H1 (cell line): ENCODE measurements around the gene SEMA5B. TPM values are rescaled to one million over a fixed set of nuclear protein-coding genes. Genes with fewer than 3 reads are reported as not detected.

Source experiments
- CTCF ChIA-PET: fragments of 300-600 bp; sonication (Branson Sonifier 250); formaldehyde crosslinking; loops from one replicate; lab custom pipeline; 2021; ENCODE audit not compliant: partially characterized antibody; lab: Charles Lee
- POLR2A ChIA-PET: fragments of 300-600 bp; sonication (Branson Sonifier 250); formaldehyde crosslinking; loops from one replicate; lab custom pipeline; 2021; ENCODE audit warnings: inconsistent platforms; ENCODE audit not compliant: partially characterized antibody; lab: Charles Lee
- DNase-seq, 2 experiments: peaks; one replicate each; pipeline versions ENCODE4 v3.0.0 to v3.0.0-alpha.2; 2010 to 2022; ENCODE audit warnings: low spot score in 2 of 2, low read depth in 1 of 2, mixed read lengths in 1 of 2
- FAIRE-seq: peaks from 2 replicates; lab custom pipeline; 2011; peaks lifted over from hg19 to GRCh38; lab: Jason Lieb, UNC
- H2AFZ ChIP-seq: 2 replicates; pipeline ENCODE4 v1.8.1; 2012; ENCODE audit warnings: low read length, inconsistent platforms
- H2AK5ac ChIP-seq: 2 replicates; pipeline ENCODE4 v1.6.1; 2013; ENCODE audit warnings: low read depth, low read length
- H2BK120ac ChIP-seq: replicated peaks from 2 replicates; pipeline ENCODE3; 2013; ENCODE audit warnings: low read depth, low read length, inconsistent platforms
- H2BK12ac ChIP-seq: 2 replicates; pipeline ENCODE4 v1.6.1; 2013; ENCODE audit warnings: low read depth, low read length
- H2BK15ac ChIP-seq: 2 replicates; pipeline ENCODE4 v1.6.1; 2013; ENCODE audit warnings: low read length
- H2BK20ac ChIP-seq: 2 replicates; pipeline ENCODE4 v1.6.1; 2013; ENCODE audit warnings: low read length
- H2BK5ac ChIP-seq: 2 replicates; pipeline ENCODE4 v1.6.1; 2013; ENCODE audit warnings: low read depth, low read length
- H3K14ac ChIP-seq: 2 replicates; pipeline ENCODE4 v1.6.1; 2013; ENCODE audit warnings: inconsistent platforms; ENCODE audit not compliant: insufficient read length
- H3K18ac ChIP-seq: 2 replicates; pipeline ENCODE4 v1.6.1; 2013; ENCODE audit warnings: low read length; ENCODE audit errors: extremely low read depth
- H3K23ac ChIP-seq: 2 replicates; pipeline ENCODE4 v1.6.1; 2013; ENCODE audit warnings: inconsistent platforms; ENCODE audit not compliant: insufficient read length
- H3K23me2 ChIP-seq: 2 replicates; pipeline ENCODE4 v1.6.1; 2013; ENCODE audit warnings: low read depth, low read length
- H3K27ac ChIP-seq: 2 replicates; pipeline ENCODE4 v1.6.1; 2011; ENCODE audit warnings: low read depth, low read length, inconsistent platforms
- H3K27me3 ChIP-seq, 4 experiments: replicated peaks in 1 of 4; 1 replicate in 1 of 4; 2 replicates in 3 of 4; pipeline versions ENCODE4 v1.6.1 to v1.8.1; 2011 to 2013; ENCODE audit warnings: low read length in 3 of 4, mild to moderate bottlenecking in 3 of 4, inconsistent platforms in 2 of 4, mixed read lengths in 2 of 4, moderate library complexity in 1 of 4; ENCODE audit not compliant: control insufficient read depth in 3 of 4, insufficient read depth in 3 of 4; ENCODE audit errors: extremely low read depth in 1 of 4
- H3K36me3 ChIP-seq, 4 experiments: 2 replicates each; pipeline versions ENCODE4 v1.6.1 to v1.8.1; 2011 to 2013; ENCODE audit warnings: mild to moderate bottlenecking in 4 of 4, low read length in 3 of 4, moderate library complexity in 2 of 4, control low read depth in 1 of 4, inconsistent platforms in 1 of 4; ENCODE audit not compliant: insufficient read depth in 4 of 4, control insufficient read depth in 2 of 4
- H3K4ac ChIP-seq: replicated peaks from 2 replicates; pipeline ENCODE3; 2013; ENCODE audit warnings: low read length, low read depth, mixed read lengths, inconsistent platforms; ENCODE audit not compliant: insufficient read length
- H3K4me1 ChIP-seq, 4 experiments: replicated peaks in 1 of 4; 1 replicate in 1 of 4; 2 replicates in 3 of 4; pipeline versions ENCODE4 v1.6.1 to v1.8.1; 2011 to 2013; ENCODE audit warnings: low read length in 3 of 4, inconsistent platforms in 2 of 4, mixed read lengths in 1 of 4; ENCODE audit not compliant: insufficient read depth in 4 of 4, control insufficient read depth in 3 of 4
- H3K4me2 ChIP-seq, 2 experiments: 2 replicates each; pipeline versions ENCODE4 v1.6.1 to v1.8.1; 2011 to 2013; ENCODE audit warnings: low read depth in 2 of 2, low read length in 2 of 2, control low read depth in 1 of 2, inconsistent platforms in 1 of 2, mild to moderate bottlenecking in 1 of 2; ENCODE audit not compliant: insufficient read depth in 1 of 2
- H3K4me3 ChIP-seq, 4 experiments: fragments of 200-600, 300-600 bp in 1 of 4; sonication (generic), shearing (Covaris generic), sonication (Bioruptor Twin) in 1 of 4; 2 replicates each; pipeline versions ENCODE4 v1.5.1 to v1.8.1; 2011 to 2016; ENCODE audit warnings: low read length in 4 of 4, low read depth in 3 of 4, control low read depth in 2 of 4, inconsistent platforms in 2 of 4, mild to moderate bottlenecking in 2 of 4, mixed read lengths in 1 of 4, moderate library complexity in 1 of 4; ENCODE audit not compliant: insufficient read depth in 2 of 4; ENCODE audit errors: extremely low read depth in 1 of 4
- H3K56ac ChIP-seq: replicated peaks from 2 replicates; pipeline ENCODE3; 2013; ENCODE audit warnings: low read depth, mild to moderate bottlenecking, mixed read lengths, low read length, inconsistent platforms; ENCODE audit not compliant: insufficient read length
- H3K79me1 ChIP-seq: 2 replicates; pipeline ENCODE4 v1.6.1; 2013; ENCODE audit warnings: low read depth, low read length, control low read depth
- H3K79me2 ChIP-seq, 2 experiments: 2 replicates each; pipeline versions ENCODE4 v1.6.1 to v1.8.1; 2012 to 2013; ENCODE audit warnings: low read length in 2 of 2, mild to moderate bottlenecking in 2 of 2, inconsistent platforms in 1 of 2; ENCODE audit not compliant: insufficient read depth in 2 of 2, control insufficient read depth in 1 of 2
- H3K9ac ChIP-seq, 4 experiments: replicated peaks in 1 of 4; 1 replicate in 1 of 4; 2 replicates in 3 of 4; pipeline versions ENCODE4 v1.6.1 to v1.8.1; 2011 to 2013; ENCODE audit warnings: low read depth in 3 of 4, low read length in 3 of 4, control low read depth in 2 of 4, mild to moderate bottlenecking in 2 of 4, moderate library complexity in 2 of 4, inconsistent platforms in 1 of 4; ENCODE audit errors: extremely low read depth in 1 of 4
- H3K9me3 ChIP-seq, 2 experiments: 2 replicates each; pipeline versions ENCODE4 v1.6.1 to v1.8.1; 2012 to 2013; ENCODE audit warnings: mild to moderate bottlenecking in 2 of 2, moderate library complexity in 2 of 2, control low read depth in 1 of 2, inconsistent platforms in 1 of 2, low read depth in 1 of 2, low read length in 1 of 2, mixed read lengths in 1 of 2; ENCODE audit not compliant: insufficient read depth in 2 of 2
- H4K20me1 ChIP-seq, 2 experiments: replicated peaks in 1 of 2; 2 replicates each; pipeline versions ENCODE3 to v1.8.1; 2011 to 2013; ENCODE audit warnings: inconsistent platforms in 2 of 2, low read length in 2 of 2, mild to moderate bottlenecking in 1 of 2; ENCODE audit not compliant: insufficient read depth in 2 of 2, control insufficient read depth in 1 of 2
- H4K5ac ChIP-seq: 2 replicates; pipeline ENCODE4 v1.6.1; 2013; ENCODE audit warnings: low read length, low read depth, mixed read lengths, inconsistent platforms; ENCODE audit not compliant: insufficient read length
- H4K8ac ChIP-seq: 2 replicates; pipeline ENCODE4 v1.8.0; 2013; ENCODE audit warnings: mild to moderate bottlenecking, moderate library complexity, low read length, inconsistent platforms; ENCODE audit not compliant: insufficient read depth; ENCODE audit errors: extremely low read depth
- H4K91ac ChIP-seq: replicated peaks from 2 replicates; pipeline ENCODE3; 2013; ENCODE audit warnings: low read length, mixed read lengths, inconsistent platforms; ENCODE audit not compliant: insufficient read length
- CTCF ChIP-seq, 3 experiments: IDR thresholded peaks; 1 replicate in 2 of 3; 2 replicates in 1 of 3; pipeline versions ENCODE4 v1.5.1 to v1.6.1; 2011; ENCODE audit warnings: low read length in 3 of 3, mild to moderate bottlenecking in 3 of 3, inconsistent platforms in 2 of 3, low read depth in 1 of 3, moderate library complexity in 1 of 3; ENCODE audit not compliant: insufficient read depth in 1 of 3; ENCODE audit errors: control extremely low read depth in 1 of 3
- POLR2AphosphoS5 ChIP-seq: IDR thresholded peaks from 2 replicates; pipeline ENCODE4 v1.6.1; 2011; ENCODE audit warnings: low read depth, low read length
- RAD21 ChIP-seq, 2 experiments: IDR thresholded peaks in 1 of 2; conservative IDR thresholded peaks in 1 of 2; 2 replicates each; pipeline ENCODE4 v1.6.1; 2011; ENCODE audit warnings: low read depth in 2 of 2, low read length in 2 of 2, improper control_type of control experiment in 1 of 2, inconsistent platforms in 1 of 2, mild to moderate bottlenecking in 1 of 2, moderate library complexity in 1 of 2
- SAP30 ChIP-seq: fragments of 300-600 bp; sonication (generic); IDR thresholded peaks from 2 replicates; pipeline ENCODE4 v1.7.1; 2012; ENCODE audit warnings: low read length, moderate library complexity, mild to moderate bottlenecking, inconsistent platforms; ENCODE audit not compliant: insufficient read depth, insufficient replicate concordance
- SIN3A ChIP-seq, 2 experiments: IDR thresholded peaks in 1 of 2; conservative IDR thresholded peaks in 1 of 2; 2 replicates each; pipeline ENCODE4 v1.6.1; 2011 to 2012; ENCODE audit warnings: low read length in 2 of 2, improper control_type of control experiment in 1 of 2, low read depth in 1 of 2, mild to moderate bottlenecking in 1 of 2
- WGBS, 2 experiments: shearing (Covaris generic) in 1 of 2; methylation state at CpG; one replicate each; pipeline versions ENCODE4 v1.1.6 to v1.1.7; 2013 to 2015; ENCODE audit warnings: low lambda C conversion rate in 2 of 2, mixed read lengths in 2 of 2, inconsistent platforms in 1 of 2, low coverage in 1 of 2, missing lambda C conversion rate in 1 of 2; ENCODE audit not compliant: insufficient replicate concordance in 2 of 2, insufficient coverage in 1 of 2, insufficient read length in 1 of 2; ENCODE audit errors: extremely low coverage in 1 of 2, missing lambda C conversion rate in 1 of 2; 5-methylcytosine and 5-hydroxymethylcytosine counted together
- polyA plus RNA-seq, 7 experiments: library from polyadenylated mRNA; depleted of rRNA in 3 of 7; stranded (reverse) in 5 of 7; unstranded in 2 of 7; fragments of >200 nt in 5 of 7; fragments of 200-250 nt in 2 of 7; gene quantifications; 1 replicate in 5 of 7; 2 replicates in 1 of 7; 4 replicates in 1 of 7; pipeline versions ENCODE4 v1.2.1 to v1.2.3, GENCODE V29; 2011 to 2013; ENCODE audit warnings: missing spikeins in 2 of 7, mixed read lengths in 2 of 7
- total RNA-seq: library from RNA; stranded (reverse); fragmentation: NEBNext Ultra II Directional; extraction: Animal tissue kit (Norgen Biotek cat#: 25700); gene quantifications from 2 replicates; pipeline ENCODE4 v1.2.1, GENCODE V29; 2021

SEMA5B gene
- total and polyA plus RNA-seq, 2 of the 8 experiments (the other 6 are each of a cell fraction or from before 2014, with no cell fraction given) = 13.1 to 22.4 TPM

GRCh38 chr3:123071146-123071545, 43.6 kb upstream of the SEMA5B start:
- CTCF ChIA-PET = interaction anchor here (0.6 to 2.8 kb wide), 20 partner anchors 11 to 316 kb away, joined by 3 to 17 read pairs (median 4); partner anchors contain the start of gene SEMA5B
- FAIRE-seq = no peak
- Histone ChIP-seq H2BK20ac (no peak overlapping the region), H3K4ac (no peak overlapping the region), H3K79me2 (peaks cover 19 to 83% of the 10 kb centered on the region in 2 experiments), H4K91ac (no peak overlapping the region), H2AK5ac (no peak overlapping the region), H3K23me2 (peaks cover 20% of the 10 kb centered on the region), H3K56ac (no peak overlapping the region), H2BK12ac (no peak overlapping the region), H2BK120ac (no peak overlapping the region), H2AFZ (no peak overlapping the region), H4K20me1 (peaks cover 15 to 23% of the 10 kb centered on the region in 2 experiments), H4K8ac (no peak overlapping the region), H3K4me3 (no peak overlapping the region), H3K79me1 (peaks cover 24% of the 10 kb centered on the region), H3K4me2 (no peak overlapping the region), H3K9ac (no peak overlapping the region), H3K36me3 (no peaks in the 10 kb centered on the region), H3K23ac (no peak overlapping the region), H3K14ac (no peak overlapping the region), H2BK15ac (no peak overlapping the region), H4K5ac (no peak overlapping the region), H3K27ac (no peak overlapping the region), H3K27me3 (peaks cover 0 to 6% (median 5%) of the 10 kb centered on the region in 4 experiments; a peak in 5 of 7 replicates), H3K4me1 (peaks cover 7 to 17% (median 13%) of the 10 kb centered on the region in 4 experiments), H3K18ac (no peak overlapping the region), H2BK5ac (no peak overlapping the region), H3K9me3 (no peaks in the 10 kb centered on the region)
- 68% methylated on average over 5 of the region's 5 CpGs; no CpG with 5 or more reads in 1 of the 2 experiments for WGBS, 2 experiments
- no peak for DNase-seq
- no peak for TF ChIP-seq POLR2AphosphoS5
- no peak for TF ChIP-seq SAP30
- 0 out of 4 replicates have a peak, but pooled peaks of 1 of the 2 experiments have one; percentile 32 for TF ChIP-seq SIN3A (conservative IDR thresholded peaks at IDR 0.05 in 1 of 2, IDR thresholded peaks at IDR 0.05 in 1 of 2; ENCODE audit: low read depth in 1 of 2, low read length in 2 of 2)
- TF ChIP-seq CTCF (IDR thresholded peaks at IDR 0.05; ENCODE audit: control extremely low read depth in 1 of 3, insufficient read depth in 1 of 3, low read depth in 1 of 3, low read length in 3 of 3) = peak; percentile 38 to 60 (median 48)
- peak; percentile 27 to 52; a peak in 3 of 4 replicates for TF ChIP-seq RAD21 (IDR thresholded peaks at IDR 0.05 in 1 of 2, conservative IDR thresholded peaks at IDR 0.05 in 1 of 2; ENCODE audit: low read depth in 2 of 2, low read length in 2 of 2)
- POLR2A ChIA-PET = interaction anchor here (0.7 to 1.6 kb wide), 4 partner anchors 10 to 74 kb away, joined by 3 to 5 read pairs (median 4); no protein-coding TSS in a partner anchor
